GM19240 (cell line): ENCODE data around the gene GDF15.
A peak's percentile ranks its signal among the peaks of the same experiment; 100 is the strongest.
"Not testable (repeated sequence)": the region's sequence is repeated elsewhere in the genome, so short reads cannot be mapped to it uniquely, and the experiment has no call there.

Experiments
- DNase-seq: peaks from one replicate; pipeline ENCODE4 v3.0.0; 2011; ENCODE audit warnings: low spot score; ENCODE audit not compliant: insufficient read length

Gene GDF15

GRCh38 chr19:18391509-18392075 is 5.6 kb downstream of the GDF15 start:
- no peak for DNase-seq

- DNase-seq = no peak
Observed at GRCh38 chr19:18392417-18392816, 6.5 kb downstream of the GDF15 start.

- DNase-seq = no peak
Observed at GRCh38 chr19:18392926-18393325, 7.0 kb downstream of the GDF15 start.

GRCh38 chr19:18393836-18394235 is 7.9 kb downstream of the GDF15 start:
- DNase-seq = no peak

- DNase-seq = no peak
Observed at GRCh38 chr19:18396471-18397241, 10.7 kb downstream of the GDF15 start.

- peak; percentile 51 for DNase-seq
Observed at GRCh38 chr19:18397242-18398202, 11.6 kb downstream of the GDF15 start, which contains the start of gene LRRC25. Gene LRRC25 (minus strand): TSS chr19:18397622. CDS start chr19:18396963, 659 bp downstream.

GRCh38 chr19:18399008-18399407 is 13.1 kb downstream of the GDF15 start:
- no peak for DNase-seq

GRCh38 chr19:18401580-18402112 is 15.7 kb downstream of the GDF15 start:
- no peak for DNase-seq

GRCh38 chr19:18402455-18403248 is 16.7 kb downstream of the GDF15 start:
- not testable (repeated sequence) for DNase-seq

GRCh38 chr19:18405754-18406153 is 19.8 kb downstream of the GDF15 start:
- not testable (repeated sequence) for DNase-seq

GRCh38 chr19:18406749-18407148 is 20.8 kb downstream of the GDF15 start:
- DNase-seq = no peak

GRCh38 chr19:18408053-18408476 is 22.1 kb downstream of the GDF15 start:
- no peak for DNase-seq

- DNase-seq = no peak
Observed at GRCh38 chr19:18412610-18413239, 26.8 kb downstream of the GDF15 start.

GRCh38 chr19:18414504-18415177 is 28.7 kb downstream of the GDF15 start:
- DNase-seq = no peak

GRCh38 chr19:18415178-18415867 is 29.4 kb downstream of the GDF15 start:
- no peak for DNase-seq

GRCh38 chr19:18416778-18417249 is 30.9 kb downstream of the GDF15 start:
- DNase-seq = no peak

GRCh38 chr19:18417250-18418028 is 31.5 kb downstream of the GDF15 start:
- DNase-seq = no peak

- DNase-seq = no peak
Observed at GRCh38 chr19:18418029-18418482, 32.1 kb downstream of the GDF15 start.
